OCI-LY7 (cell line): ENCODE measurements around the gene ABCD1. TPM values are rescaled to one million over a fixed set of nuclear protein-coding genes. Genes with fewer than 3 reads are reported as not detected.
"Not testable (repeated sequence)": the region's sequence is repeated elsewhere in the genome, so short reads cannot be mapped to it uniquely, and the experiment has no call there.

ENCODE experiments used
- BruUV-seq: library from RNA; stranded (reverse); fragments of 400-500 nt; replicated peaks from 2 replicates; lab custom pipeline; 2021; lab: Mats Ljungman, UMichigan
- CTCF ChIA-PET: fragments of 300-600 bp; sonication (Branson Sonifier 250); formaldehyde crosslinking; loops from one replicate; lab custom pipeline; 2022; ENCODE audit warnings: antibody characterized with exemption; ENCODE audit not compliant: unreplicated experiment; lab: Charles Lee
- POLR2A ChIA-PET: fragments of 300-600 bp; sonication (Branson Sonifier 250); formaldehyde crosslinking; loops from one replicate; lab custom pipeline; 2022; ENCODE audit warnings: antibody characterized with exemption; lab: Charles Lee
- DNase-seq: peaks from one replicate; pipeline ENCODE4 v3.0.0-alpha.2; 2015; ENCODE audit warnings: low spot score
- H2AFZ ChIP-seq: fragments of 200-600 bp; sonication (generic), shearing (Covaris generic); 2 replicates; pipeline ENCODE4 v1.6.1; 2014; ENCODE audit warnings: mild to moderate bottlenecking, antibody characterized with exemption, low read length, moderate library complexity
- H3K27ac ChIP-seq: fragments of 200-600 bp; sonication (generic); 2 replicates; pipeline ENCODE4 v1.5.1; 2014; ENCODE audit warnings: mixed run types, low read depth, mild to moderate bottlenecking, moderate library complexity, low read length, inconsistent platforms; ENCODE audit not compliant: poor library complexity, severe bottlenecking
- H3K36me3 ChIP-seq: fragments of 200-600 bp; sonication (generic); 2 replicates; pipeline ENCODE4 v1.6.1; 2014; ENCODE audit warnings: mild to moderate bottlenecking, antibody characterized with exemption, low read length, moderate library complexity, mixed read lengths; ENCODE audit not compliant: insufficient read depth
- H3K4me1 ChIP-seq: fragments of 200-600 bp; sonication (generic); 2 replicates; pipeline ENCODE4 v1.5.1; 2014; ENCODE audit warnings: mild to moderate bottlenecking, low read length; ENCODE audit not compliant: insufficient read depth, poor library complexity, severe bottlenecking
- H3K4me2 ChIP-seq: fragments of 200-600 bp; sonication (generic); 2 replicates; pipeline ENCODE4 v1.6.1; 2014; ENCODE audit warnings: mild to moderate bottlenecking, low read length
- H3K4me3 ChIP-seq: fragments of 200-600 bp; sonication (generic); 2 replicates; pipeline ENCODE4 v1.5.1; 2014; ENCODE audit warnings: mild to moderate bottlenecking, low read depth, low read length; ENCODE audit not compliant: poor library complexity, severe bottlenecking
- H3K79me2 ChIP-seq: fragments of 200-600 bp; sonication (generic); 2 replicates; pipeline ENCODE4 v1.6.1; 2016; ENCODE audit warnings: low read depth, mild to moderate bottlenecking, low read length, moderate library complexity, mixed read lengths; ENCODE audit not compliant: insufficient read depth
- H3K9me2 ChIP-seq: fragments of 200-600 bp; sonication (generic); 2 replicates; pipeline ENCODE4 v1.6.1; 2016; ENCODE audit warnings: mild to moderate bottlenecking, low read length, mixed read lengths; ENCODE audit not compliant: insufficient read depth
- H3K9me3 ChIP-seq: fragments of 200-600 bp; sonication (generic); 2 replicates; pipeline ENCODE4 v1.6.1; 2014; ENCODE audit warnings: mild to moderate bottlenecking, mixed run types, low read length, mixed read lengths
- H4K20me1 ChIP-seq: fragments of 200-600 bp; sonication (generic); 2 replicates; pipeline ENCODE4 v1.6.1; 2014; ENCODE audit warnings: mild to moderate bottlenecking, antibody characterized with exemption, low read length, moderate library complexity, mixed read lengths; ENCODE audit not compliant: insufficient read depth
- EZH2phosphoT487 ChIP-seq: fragments of 200-600 bp; sonication (generic); IDR thresholded peaks from 2 replicates; pipeline ENCODE4 v1.6.1; 2018; ENCODE audit warnings: low read depth, borderline replicate concordance, mild to moderate bottlenecking, mixed run types, antibody characterized with exemption, low read length, moderate library complexity, mixed read lengths
- intact Hi-C: fragments of 100-400 bp; cut with micrococcal nuclease; formaldehyde crosslinking; loops from one replicate; pipeline ENCODE4 v1.10.0; 2022; ENCODE audit not compliant: unreplicated experiment
- total RNA-seq, 2 experiments: library from RNA; depleted of rRNA in 1 of 2; stranded (reverse); fragments of >200 nt in 1 of 2; shearing (Covaris generic) in 1 of 2; gene quantifications; 2 replicates each; pipeline ENCODE4 v1.2.3, GENCODE V29; 2014 to 2022
- TF ChIP-seq, protein P1 (sequence below): fragments of 200-600 bp; sonication (generic); conservative IDR thresholded peaks from 2 replicates; pipeline ENCODE4 v1.5.1; 2014; ENCODE audit warnings: mild to moderate bottlenecking, antibody characterized with exemption, low read length, moderate library complexity, mixed read lengths

ABCD1 gene
- total RNA-seq, 2 experiments from 2014 or later, result 6.9 to 8.8 TPM

DNA sequence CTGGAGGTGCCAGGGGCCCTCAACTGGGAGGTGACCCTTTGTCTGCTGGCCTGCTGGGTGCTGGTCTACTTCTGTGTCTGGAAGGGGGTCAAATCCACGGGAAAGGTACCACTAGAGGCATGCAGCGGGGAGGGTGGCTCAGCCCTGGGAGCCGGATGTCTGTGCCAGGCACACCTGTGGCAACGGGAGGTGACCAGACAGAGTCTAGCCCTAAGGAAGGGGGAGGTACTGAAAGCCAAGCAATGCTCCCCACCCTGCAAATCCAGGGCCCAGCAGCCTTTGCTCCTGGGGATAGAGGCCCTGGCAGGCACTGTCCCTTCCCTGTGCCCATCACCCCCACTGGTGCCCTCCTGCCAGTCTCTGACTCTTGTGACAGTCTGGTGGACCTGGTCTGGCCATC, 32.7 kb upstream of the ABCD1 start:
- Histone ChIP-seq H3K36me3 (no peaks in the 10 kb centered on the region), H3K9me3 (no peaks in the 10 kb centered on the region), H3K4me1 (no peaks in the 10 kb centered on the region), H3K4me3 (no peak overlapping the region), H2AFZ (no peak overlapping the region), H3K4me2 (no peak overlapping the region), H3K79me2 (no peaks in the 10 kb centered on the region), H4K20me1 (no peaks in the 10 kb centered on the region), H3K9me2 (no peaks in the 10 kb centered on the region), H3K27ac (no peak overlapping the region)
- no TSS peak for BruUV-seq
- TF ChIP-seq EZH2phosphoT487, result no peak
- TF ChIP-seq, protein P1, sequence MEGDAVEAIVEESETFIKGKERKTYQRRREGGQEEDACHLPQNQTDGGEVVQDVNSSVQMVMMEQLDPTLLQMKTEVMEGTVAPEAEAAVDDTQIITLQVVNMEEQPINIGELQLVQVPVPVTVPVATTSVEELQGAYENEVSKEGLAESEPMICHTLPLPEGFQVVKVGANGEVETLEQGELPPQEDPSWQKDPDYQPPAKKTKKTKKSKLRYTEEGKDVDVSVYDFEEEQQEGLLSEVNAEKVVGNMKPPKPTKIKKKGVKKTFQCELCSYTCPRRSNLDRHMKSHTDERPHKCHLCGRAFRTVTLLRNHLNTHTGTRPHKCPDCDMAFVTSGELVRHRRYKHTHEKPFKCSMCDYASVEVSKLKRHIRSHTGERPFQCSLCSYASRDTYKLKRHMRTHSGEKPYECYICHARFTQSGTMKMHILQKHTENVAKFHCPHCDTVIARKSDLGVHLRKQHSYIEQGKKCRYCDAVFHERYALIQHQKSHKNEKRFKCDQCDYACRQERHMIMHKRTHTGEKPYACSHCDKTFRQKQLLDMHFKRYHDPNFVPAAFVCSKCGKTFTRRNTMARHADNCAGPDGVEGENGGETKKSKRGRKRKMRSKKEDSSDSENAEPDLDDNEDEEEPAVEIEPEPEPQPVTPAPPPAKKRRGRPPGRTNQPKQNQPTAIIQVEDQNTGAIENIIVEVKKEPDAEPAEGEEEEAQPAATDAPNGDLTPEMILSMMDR, result no peak
- intact Hi-C loops, result no loop called here
- ChIA-PET CTCF (no interaction called here), POLR2A (interaction anchor here (0.6 kb wide), 1 partner anchor 25 kb away, joined by 3 read pairs; no protein-coding TSS in a partner anchor)
- DNase-seq, result no peak

DNA sequence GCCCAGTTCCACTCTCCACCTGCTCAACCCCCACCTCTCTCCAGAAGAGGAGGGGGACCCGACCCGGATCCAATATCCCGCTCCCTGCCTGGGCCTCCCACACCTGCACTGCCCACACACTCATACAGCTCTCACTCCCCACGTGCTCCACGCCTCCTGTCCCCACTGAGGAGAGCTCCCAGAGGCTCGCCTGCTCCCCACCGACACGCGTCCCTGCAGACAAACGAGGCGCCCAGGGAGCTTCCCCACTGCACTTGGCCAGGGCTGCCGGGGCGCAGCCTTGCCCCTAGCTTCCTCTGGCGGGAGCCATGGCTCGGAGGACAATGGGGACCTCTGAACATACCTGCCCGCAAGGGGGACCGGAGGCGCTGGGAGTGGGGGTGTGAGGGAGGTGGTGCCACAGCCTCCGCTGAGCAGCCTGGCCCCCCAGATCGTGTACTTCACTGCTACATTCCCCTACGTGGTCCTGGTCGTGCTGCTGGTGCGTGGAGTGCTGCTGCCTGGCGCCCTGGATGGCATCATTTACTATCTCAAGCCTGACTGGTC, 32.0 kb upstream of the ABCD1 start:
- CTCF ChIA-PET, result no interaction called here
- POLR2A ChIA-PET, result no interaction called here
- Histone ChIP-seq H4K20me1 (no peaks in the 10 kb centered on the region), H3K4me2 (no peak overlapping the region), H3K9me3 (no peaks in the 10 kb centered on the region), H3K4me3 (no peak overlapping the region), H2AFZ (no peak overlapping the region), H3K9me2 (no peaks in the 10 kb centered on the region), H3K4me1 (no peaks in the 10 kb centered on the region), H3K27ac (no peak overlapping the region), H3K79me2 (no peaks in the 10 kb centered on the region), H3K36me3 (no peaks in the 10 kb centered on the region)
- no peak for DNase-seq
- TF ChIP-seq, protein P1, result no peak
- TF ChIP-seq EZH2phosphoT487, result no peak
- no TSS peak for BruUV-seq
- intact Hi-C loops, result no loop called here

GRCh38 chrX:153693216-153694086, 31.2 kb upstream of the ABCD1 start:
- Histone ChIP-seq H4K20me1 (no peaks in the 10 kb centered on the region), H3K4me2 (no peak overlapping the region), H3K4me1 (no peaks in the 10 kb centered on the region), H3K9me2 (no peaks in the 10 kb centered on the region), H3K4me3 (no peak overlapping the region), H3K9me3 (no peaks in the 10 kb centered on the region), H2AFZ (no peak overlapping the region), H3K36me3 (no peaks in the 10 kb centered on the region), H3K27ac (no peak overlapping the region), H3K79me2 (no peaks in the 10 kb centered on the region)
- intact Hi-C loops, result no loop called here
- DNase-seq, result no peak
- BruUV-seq, result no TSS peak
- ChIA-PET POLR2A (no interaction called here), CTCF (no interaction called here)
- TF ChIP-seq, protein P1, result no peak
- TF ChIP-seq EZH2phosphoT487, result no peak

- CTCF ChIA-PET, H3K36me3 ChIP-seq, H3K4me1 ChIP-seq, H4K20me1 ChIP-seq, H3K9me2 ChIP-seq, H3K9me3 ChIP-seq, BruUV-seq, intact Hi-C loops, H3K27ac ChIP-seq, H3K79me2 ChIP-seq, H3K4me2 ChIP-seq, DNase-seq, POLR2A ChIA-PET, H3K4me3 ChIP-seq, H2AFZ ChIP-seq: not testable (repeated sequence)
These were observed 30.4 kb upstream of the ABCD1 start for GRCh38 chrX:153694256-153694655.
